ENCODE measurements around the gene NGEF.

DNA sequence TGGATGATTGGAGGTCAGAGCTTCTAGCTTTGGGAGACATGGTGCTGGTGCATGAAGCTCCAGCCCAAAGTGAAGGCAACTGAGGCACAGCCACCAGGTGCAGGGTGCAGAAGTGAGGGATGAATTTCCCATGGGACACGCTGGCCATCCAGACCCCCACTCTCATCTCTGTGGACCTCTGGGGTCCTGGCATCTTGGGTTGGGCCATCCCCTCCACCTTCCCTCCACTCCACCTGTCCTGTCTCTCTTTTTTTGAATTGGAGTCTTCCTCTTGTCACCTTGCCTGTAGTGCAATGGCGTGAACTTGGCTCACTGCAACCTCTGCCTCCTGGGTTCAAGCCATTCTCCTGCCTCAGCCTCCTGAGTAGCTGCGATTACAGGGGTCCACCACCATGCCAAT lies 3.4 kb downstream of the NGEF start:
- TF ChIP-seq, protein P1, sequence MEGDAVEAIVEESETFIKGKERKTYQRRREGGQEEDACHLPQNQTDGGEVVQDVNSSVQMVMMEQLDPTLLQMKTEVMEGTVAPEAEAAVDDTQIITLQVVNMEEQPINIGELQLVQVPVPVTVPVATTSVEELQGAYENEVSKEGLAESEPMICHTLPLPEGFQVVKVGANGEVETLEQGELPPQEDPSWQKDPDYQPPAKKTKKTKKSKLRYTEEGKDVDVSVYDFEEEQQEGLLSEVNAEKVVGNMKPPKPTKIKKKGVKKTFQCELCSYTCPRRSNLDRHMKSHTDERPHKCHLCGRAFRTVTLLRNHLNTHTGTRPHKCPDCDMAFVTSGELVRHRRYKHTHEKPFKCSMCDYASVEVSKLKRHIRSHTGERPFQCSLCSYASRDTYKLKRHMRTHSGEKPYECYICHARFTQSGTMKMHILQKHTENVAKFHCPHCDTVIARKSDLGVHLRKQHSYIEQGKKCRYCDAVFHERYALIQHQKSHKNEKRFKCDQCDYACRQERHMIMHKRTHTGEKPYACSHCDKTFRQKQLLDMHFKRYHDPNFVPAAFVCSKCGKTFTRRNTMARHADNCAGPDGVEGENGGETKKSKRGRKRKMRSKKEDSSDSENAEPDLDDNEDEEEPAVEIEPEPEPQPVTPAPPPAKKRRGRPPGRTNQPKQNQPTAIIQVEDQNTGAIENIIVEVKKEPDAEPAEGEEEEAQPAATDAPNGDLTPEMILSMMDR (IDR thresholded peaks at IDR 0.05): no peak
- no peak for TF ChIP-seq POLR2A (IDR thresholded peaks at IDR 0.05)
